Adipocyte (in vitro differentiated cells): ENCODE measurements around the gene DPH5.
"Not testable (repeated sequence)": the region's sequence is repeated elsewhere in the genome, so short reads cannot be mapped to it uniquely, and the experiment has no call there.

Experiments used
- DNase-seq: peaks from one replicate; pipeline ENCODE4 v3.0.0-alpha.2; 2015; ENCODE audit warnings: low read depth
- H3K27me3 ChIP-seq: replicated peaks from 2 replicates; pipeline ENCODE4 v1.7.0; 2013; ENCODE audit warnings: mild to moderate bottlenecking, low read length, moderate library complexity; ENCODE audit not compliant: control insufficient read depth, insufficient read depth
- H3K36me3 ChIP-seq: 2 replicates; pipeline ENCODE4 v1.7.0; 2013; ENCODE audit warnings: low read length, mild to moderate bottlenecking, moderate library complexity; ENCODE audit not compliant: control insufficient read depth, insufficient read depth, severe bottlenecking
- H3K4me1 ChIP-seq: 2 replicates; pipeline ENCODE4 v1.7.0; 2013; ENCODE audit warnings: mild to moderate bottlenecking, low read length, moderate library complexity; ENCODE audit not compliant: control insufficient read depth, insufficient read depth
- H3K4me3 ChIP-seq: 2 replicates; pipeline ENCODE4 v1.7.0; 2013; ENCODE audit warnings: mild to moderate bottlenecking, low read length, moderate library complexity
- H3K9ac ChIP-seq: 2 replicates; pipeline ENCODE4 v1.7.0; 2013; ENCODE audit warnings: mild to moderate bottlenecking, low read length, moderate library complexity
- H3K9me3 ChIP-seq: 2 replicates; pipeline ENCODE4 v1.7.0; 2013; ENCODE audit warnings: mild to moderate bottlenecking, low read length, moderate library complexity; ENCODE audit not compliant: control insufficient read depth

The DPH5 gene, protein sequence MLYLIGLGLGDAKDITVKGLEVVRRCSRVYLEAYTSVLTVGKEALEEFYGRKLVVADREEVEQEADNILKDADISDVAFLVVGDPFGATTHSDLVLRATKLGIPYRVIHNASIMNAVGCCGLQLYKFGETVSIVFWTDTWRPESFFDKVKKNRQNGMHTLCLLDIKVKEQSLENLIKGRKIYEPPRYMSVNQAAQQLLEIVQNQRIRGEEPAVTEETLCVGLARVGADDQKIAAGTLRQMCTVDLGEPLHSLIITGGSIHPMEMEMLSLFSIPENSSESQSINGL

GRCh38 chr1:101025657-101026429 is at the start of gene DPH5:
Gene DPH5 (minus strand): TSS chr1:101025784. CDS start chr1:101025443, 341 bp downstream.
- H3K4me1 ChIP-seq, result peaks cover 24% of the 10 kb centered on the region
- no peaks in the 10 kb centered on the region for H3K27me3 ChIP-seq
- peak within 1 kb of the TSS; percentile 93 for H3K4me3 ChIP-seq

DNA sequence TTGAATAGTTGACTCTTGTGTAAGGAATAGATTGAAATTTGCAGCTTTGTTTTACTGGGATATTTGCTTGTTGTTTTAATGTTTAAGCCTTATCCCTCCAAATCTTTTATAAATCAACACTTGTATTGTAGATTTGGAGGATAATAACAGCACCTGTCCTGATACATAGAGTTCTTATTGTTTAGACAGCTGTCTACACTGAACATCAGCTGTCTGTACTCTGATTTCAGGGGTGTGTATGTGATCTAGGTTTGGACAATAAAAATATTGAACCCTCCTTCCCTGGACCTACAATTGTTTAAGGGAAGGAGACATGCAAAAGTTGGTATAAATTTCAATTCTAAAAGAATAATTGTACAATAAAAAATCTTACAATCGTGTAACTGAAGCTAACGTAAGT is 48.3 kb upstream of the DPH5 start:
- H3K4me3 ChIP-seq, result no peak overlapping the region
- no peaks in the 10 kb centered on the region for H3K36me3 ChIP-seq
- H3K4me1 ChIP-seq, result no peaks in the 10 kb centered on the region
- no peak overlapping the region for H3K9ac ChIP-seq
- no peaks in the 10 kb centered on the region for H3K9me3 ChIP-seq
- DNase-seq, result no peak
- H3K27me3 ChIP-seq, result no peaks in the 10 kb centered on the region

More at GRCh38 chr1:101025657-101026429, at the start of gene DPH5:
- H3K9me3 ChIP-seq, result no peaks in the 10 kb centered on the region
- H3K36me3 ChIP-seq, result peaks cover 4% of the 10 kb centered on the region
- H3K9ac ChIP-seq, result peak within 1 kb of the TSS; percentile 96
- peak; percentile 94 for DNase-seq

- Histone ChIP-seq H3K36me3 (no peaks in the 10 kb centered on the region), H3K9me3 (no peaks in the 10 kb centered on the region), H3K4me1 (no peaks in the 10 kb centered on the region), H3K9ac (no peak overlapping the region), H3K4me3 (no peak overlapping the region), H3K27me3 (no peaks in the 10 kb centered on the region)
- peak; percentile 19 for DNase-seq
Measured at GRCh38 chr1:101071470-101071891, 45.9 kb upstream of the DPH5 start.

GRCh38 chr1:101069158-101069557 is 43.6 kb upstream of the DPH5 start:
- Histone ChIP-seq H3K4me3 (no peak overlapping the region), H3K27me3 (no peaks in the 10 kb centered on the region), H3K9me3 (no peaks in the 10 kb centered on the region), H3K36me3 (no peaks in the 10 kb centered on the region), H3K4me1 (no peaks in the 10 kb centered on the region), H3K9ac (no peak overlapping the region)
- no peak for DNase-seq

GRCh38 chr1:101066937-101067335 is 41.4 kb upstream of the DPH5 start:
- DNase-seq, H3K9me3 ChIP-seq, H3K27me3 ChIP-seq, H3K4me3 ChIP-seq, H3K4me1 ChIP-seq, H3K36me3 ChIP-seq, H3K9ac ChIP-seq: not testable (repeated sequence)

GRCh38 chr1:101066260-101066936 is 40.8 kb upstream of the DPH5 start:
- H3K9ac ChIP-seq, result no peak overlapping the region
- no peaks in the 10 kb centered on the region for H3K4me1 ChIP-seq
- no peaks in the 10 kb centered on the region for H3K9me3 ChIP-seq
- no peak overlapping the region for H3K4me3 ChIP-seq
- DNase-seq, result no peak
- H3K27me3 ChIP-seq, result no peaks in the 10 kb centered on the region
- no peaks in the 10 kb centered on the region for H3K36me3 ChIP-seq

GRCh38 chr1:101065575-101065974 is 40.0 kb upstream of the DPH5 start:
- Histone ChIP-seq H3K9ac (no peak overlapping the region), H3K4me3 (no peak overlapping the region), H3K36me3 (no peaks in the 10 kb centered on the region), H3K4me1 (no peaks in the 10 kb centered on the region), H3K9me3 (no peaks in the 10 kb centered on the region), H3K27me3 (no peaks in the 10 kb centered on the region)
- no peak for DNase-seq

GRCh38 chr1:101064697-101065096 is 39.1 kb upstream of the DPH5 start:
- no peaks in the 10 kb centered on the region for H3K4me1 ChIP-seq
- H3K9ac ChIP-seq, result no peak overlapping the region
- no peaks in the 10 kb centered on the region for H3K36me3 ChIP-seq
- H3K4me3 ChIP-seq, result no peak overlapping the region
- no peaks in the 10 kb centered on the region for H3K9me3 ChIP-seq
- DNase-seq, result no peak
- H3K27me3 ChIP-seq, result no peaks in the 10 kb centered on the region

DNA sequence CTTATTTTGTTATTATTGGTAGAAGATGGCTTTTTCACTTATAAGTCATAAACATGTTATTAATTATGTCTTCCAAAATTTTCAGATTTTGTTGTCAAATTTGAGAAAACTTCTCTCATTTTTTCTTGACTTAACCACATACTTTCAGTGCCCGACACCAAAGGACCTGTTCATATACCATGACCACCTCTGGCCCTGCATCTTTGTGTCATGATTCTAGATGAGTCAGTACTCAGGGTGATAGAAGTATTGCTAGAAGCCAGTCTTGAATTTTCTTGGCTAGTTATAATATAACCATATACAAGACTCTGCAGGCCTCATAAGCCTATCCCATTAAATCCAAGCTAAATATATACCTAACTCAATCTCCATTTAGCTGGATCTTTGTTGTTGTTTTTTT is 35.4 kb upstream of the DPH5 start:
- H3K4me3 ChIP-seq, result no peak overlapping the region
- H3K9ac ChIP-seq, result no peak overlapping the region
- H3K27me3 ChIP-seq, result no peaks in the 10 kb centered on the region
- no peaks in the 10 kb centered on the region for H3K4me1 ChIP-seq
- DNase-seq, result no peak
- peaks cover 5% of the 10 kb centered on the region for H3K9me3 ChIP-seq
- no peaks in the 10 kb centered on the region for H3K36me3 ChIP-seq

- Histone ChIP-seq H3K4me3 (no peak overlapping the region), H3K27me3 (no peaks in the 10 kb centered on the region), H3K9ac (no peak overlapping the region), H3K9me3 (peaks cover 5% of the 10 kb centered on the region), H3K36me3 (no peaks in the 10 kb centered on the region), H3K4me1 (no peaks in the 10 kb centered on the region)
- DNase-seq, result no peak
Measured at GRCh38 chr1:101059945-101060542, 34.5 kb upstream of the DPH5 start.

- Histone ChIP-seq H3K9ac (no peak overlapping the region), H3K4me3 (no peak overlapping the region), H3K4me1 (no peaks in the 10 kb centered on the region), H3K9me3 (peaks cover 5% of the 10 kb centered on the region), H3K27me3 (no peaks in the 10 kb centered on the region), H3K36me3 (no peaks in the 10 kb centered on the region)
- no peak for DNase-seq
Measured at GRCh38 chr1:101055623-101056022, 30.0 kb upstream of the DPH5 start.
